HepG2 (cell line): Measurements from ENCODE around the gene CLEC18A.
"Not testable (repeated sequence)": the region's sequence is repeated elsewhere in the genome, so short reads cannot be mapped to it uniquely, and the experiment has no call there.

Source experiments
- SIN3A ChIP-seq: IDR thresholded peaks from 2 replicates; pipeline ENCODE4 v1.6.1; 2011; ENCODE audit warnings: low read depth, mild to moderate bottlenecking, control low read depth, low read length, borderline replicate concordance
- TF ChIP-seq, protein P1 (sequence below): sonication (generic); formaldehyde crosslinking; IDR thresholded peaks from 2 replicates; pipeline ENCODE4 v1.4.0; 2020; ENCODE audit warnings: missing genetic modification reagents

DNA sequence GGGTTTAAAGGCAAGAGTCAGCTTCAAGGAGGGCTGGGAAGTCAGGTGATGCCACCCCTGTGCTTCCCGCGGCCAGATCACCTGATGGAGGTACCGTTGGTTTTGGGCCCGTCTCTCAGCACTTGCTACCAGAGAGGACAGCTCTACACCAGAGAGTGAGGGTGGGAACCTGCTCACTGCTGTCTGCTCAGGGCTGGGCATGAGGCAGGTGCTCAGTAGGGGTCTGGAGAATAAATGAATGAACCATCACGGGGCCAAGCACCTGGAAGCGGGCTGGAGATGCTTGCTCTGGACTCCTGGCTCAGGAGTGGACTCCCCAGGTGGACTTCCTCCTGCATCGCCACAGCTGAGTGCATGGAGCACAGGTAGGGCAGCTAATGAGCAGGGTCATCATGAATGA is 21.0 kb downstream of the CLEC18A start:
- TF ChIP-seq, protein P1, sequence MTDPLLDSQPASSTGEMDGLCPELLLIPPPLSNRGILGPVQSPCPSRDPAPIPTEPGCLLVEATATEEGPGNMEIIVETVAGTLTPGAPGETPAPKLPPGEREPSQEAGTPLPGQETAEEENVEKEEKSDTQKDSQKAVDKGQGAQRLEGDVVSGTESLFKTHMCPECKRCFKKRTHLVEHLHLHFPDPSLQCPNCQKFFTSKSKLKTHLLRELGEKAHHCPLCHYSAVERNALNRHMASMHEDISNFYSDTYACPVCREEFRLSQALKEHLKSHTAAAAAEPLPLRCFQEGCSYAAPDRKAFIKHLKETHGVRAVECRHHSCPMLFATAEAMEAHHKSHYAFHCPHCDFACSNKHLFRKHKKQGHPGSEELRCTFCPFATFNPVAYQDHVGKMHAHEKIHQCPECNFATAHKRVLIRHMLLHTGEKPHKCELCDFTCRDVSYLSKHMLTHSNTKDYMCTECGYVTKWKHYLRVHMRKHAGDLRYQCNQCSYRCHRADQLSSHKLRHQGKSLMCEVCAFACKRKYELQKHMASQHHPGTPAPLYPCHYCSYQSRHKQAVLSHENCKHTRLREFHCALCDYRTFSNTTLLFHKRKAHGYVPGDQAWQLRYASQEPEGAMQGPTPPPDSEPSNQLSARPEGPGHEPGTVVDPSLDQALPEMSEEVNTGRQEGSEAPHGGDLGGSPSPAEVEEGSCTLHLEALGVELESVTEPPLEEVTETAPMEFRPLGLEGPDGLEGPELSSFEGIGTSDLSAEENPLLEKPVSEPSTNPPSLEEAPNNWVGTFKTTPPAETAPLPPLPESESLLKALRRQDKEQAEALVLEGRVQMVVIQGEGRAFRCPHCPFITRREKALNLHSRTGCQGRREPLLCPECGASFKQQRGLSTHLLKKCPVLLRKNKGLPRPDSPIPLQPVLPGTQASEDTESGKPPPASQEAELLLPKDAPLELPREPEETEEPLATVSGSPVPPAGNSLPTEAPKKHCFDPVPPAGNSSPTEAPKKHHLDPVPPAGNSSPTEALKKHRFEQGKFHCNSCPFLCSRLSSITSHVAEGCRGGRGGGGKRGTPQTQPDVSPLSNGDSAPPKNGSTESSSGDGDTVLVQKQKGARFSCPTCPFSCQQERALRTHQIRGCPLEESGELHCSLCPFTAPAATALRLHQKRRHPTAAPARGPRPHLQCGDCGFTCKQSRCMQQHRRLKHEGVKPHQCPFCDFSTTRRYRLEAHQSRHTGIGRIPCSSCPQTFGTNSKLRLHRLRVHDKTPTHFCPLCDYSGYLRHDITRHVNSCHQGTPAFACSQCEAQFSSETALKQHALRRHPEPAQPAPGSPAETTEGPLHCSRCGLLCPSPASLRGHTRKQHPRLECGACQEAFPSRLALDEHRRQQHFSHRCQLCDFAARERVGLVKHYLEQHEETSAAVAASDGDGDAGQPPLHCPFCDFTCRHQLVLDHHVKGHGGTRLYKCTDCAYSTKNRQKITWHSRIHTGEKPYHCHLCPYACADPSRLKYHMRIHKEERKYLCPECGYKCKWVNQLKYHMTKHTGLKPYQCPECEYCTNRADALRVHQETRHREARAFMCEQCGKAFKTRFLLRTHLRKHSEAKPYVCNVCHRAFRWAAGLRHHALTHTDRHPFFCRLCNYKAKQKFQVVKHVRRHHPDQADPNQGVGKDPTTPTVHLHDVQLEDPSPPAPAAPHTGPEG (CRISPR knock-in tag) = not testable (repeated sequence)
- TF ChIP-seq SIN3A = not testable (repeated sequence)
